Suprapubic skin (tissue), 4 donors: ENCODE results near the gene SLC25A2. TPM values are rescaled to one million over a fixed set of nuclear protein-coding genes. Genes with fewer than 3 reads are reported as not detected.

Experiments used
- DNase-seq, 2 donors: peaks; one replicate each; pipeline ENCODE4 v3.0.0-alpha.2; 2019; ENCODE audit warnings: low spot score in 2 of 2
- H3K27ac ChIP-seq: fragments of 200-600 bp; sonication (generic); one replicate; pipeline ENCODE4 v1.5.1; 2019
- H3K27me3 ChIP-seq: fragments of 200-600 bp; sonication (generic); one replicate; pipeline ENCODE4 v1.5.1; 2019
- H3K36me3 ChIP-seq: fragments of 200-600 bp; sonication (generic); one replicate; pipeline ENCODE4 v1.5.1; 2019
- H3K4me1 ChIP-seq: fragments of 200-600 bp; sonication (generic); one replicate; pipeline ENCODE4 v1.5.1; 2019
- H3K4me3 ChIP-seq: fragments of 200-600 bp; sonication (generic); one replicate; pipeline ENCODE4 v1.5.1; 2019; ENCODE audit warnings: mild to moderate bottlenecking
- H3K9me3 ChIP-seq: fragments of 200-600 bp; sonication (generic); one replicate; pipeline ENCODE4 v1.5.1; 2019
- CTCF ChIP-seq, 2 donors: fragments of 200-600 bp in 1 of 2; fragments of 450-650 bp in 1 of 2; sonication (generic) in 1 of 2; IDR thresholded peaks; one replicate each; pipeline ENCODE4 v1.5.1; 2016 to 2019; ENCODE audit warnings: antibody characterized with exemption in 2 of 2, mild to moderate bottlenecking in 1 of 2, moderate library complexity in 1 of 2
- EP300 ChIP-seq: sonication (generic); formaldehyde crosslinking; IDR thresholded peaks from one replicate; pipeline ENCODE4 v1.6.1; 2017; ENCODE audit warnings: antibody characterized with exemption
- POLR2A ChIP-seq, 2 donors: fragments of 450-650 bp; IDR thresholded peaks; one replicate each; pipeline ENCODE4 v1.6.1; 2017; ENCODE audit warnings: antibody characterized with exemption in 2 of 2, mild to moderate bottlenecking in 2 of 2, moderate library complexity in 2 of 2
- POLR2AphosphoS5 ChIP-seq, 3 donors: sonication (generic); formaldehyde crosslinking; IDR thresholded peaks; one replicate each; pipeline ENCODE4 v1.6.1; 2017; ENCODE audit warnings: antibody characterized with exemption in 3 of 3
- WGBS: methylation state at CpG from one replicate; pipeline ENCODE4 v1.1.5; 2018; 5-methylcytosine and 5-hydroxymethylcytosine counted together
- total RNA-seq, 4 donors: library from RNA; depleted of rRNA; stranded (reverse); fragments of >200 nt; gene quantifications; one replicate each; pipeline ENCODE4 v1.1.0, GENCODE V29; 2016

Gene SLC25A2
- total RNA-seq, 4 donors from 2014 or later, result 0.57 to 4.5 (median 0.99) TPM

GRCh38 chr5:141272906-141273305, 30.9 kb downstream of the SLC25A2 start:
- peaks cover 75% of the 10 kb centered on the region for H3K9me3 ChIP-seq
- 51% methylated on average over 3 of the region's 3 CpGs for WGBS
- no peaks in the 10 kb centered on the region for H3K4me1 ChIP-seq
- no peak overlapping the region for H3K27ac ChIP-seq
- H3K27me3 ChIP-seq, result no peaks in the 10 kb centered on the region
- peaks cover 4% of the 10 kb centered on the region for H3K36me3 ChIP-seq
- no peak overlapping the region for H3K4me3 ChIP-seq
- DNase-seq, result no peak
- TF ChIP-seq CTCF (IDR thresholded peaks at IDR 0.05) (no peak), POLR2AphosphoS5 (IDR thresholded peaks at IDR 0.05) (no peak), EP300 (no peak), POLR2A (IDR thresholded peaks at IDR 0.05) (no peak)

- no peak for DNase-seq
- Histone ChIP-seq H3K9me3 (peaks cover 90% of the 10 kb centered on the region), H3K27ac (no peak overlapping the region), H3K36me3 (peaks cover 4% of the 10 kb centered on the region), H3K27me3 (no peaks in the 10 kb centered on the region), H3K4me1 (no peaks in the 10 kb centered on the region), H3K4me3 (no peak overlapping the region)
- no peak for TF ChIP-seq EP300
- TF ChIP-seq POLR2AphosphoS5 (IDR thresholded peaks at IDR 0.05), result no peak
- TF ChIP-seq POLR2A (IDR thresholded peaks at IDR 0.05), result no peak
- TF ChIP-seq CTCF (IDR thresholded peaks at IDR 0.05), result no peak
- WGBS, result 92% methylated on average over 4 of the region's 4 CpGs
Measured at GRCh38 chr5:141269195-141269594, 34.7 kb downstream of the SLC25A2 start.

GRCh38 chr5:141261238-141261546, 42.7 kb downstream of the SLC25A2 start:
- DNase-seq, result no peak
- Histone ChIP-seq H3K36me3 (peaks cover 5% of the 10 kb centered on the region), H3K4me3 (no peak overlapping the region), H3K27me3 (no peaks in the 10 kb centered on the region), H3K27ac (no peak overlapping the region), H3K9me3 (peaks cover 97% of the 10 kb centered on the region), H3K4me1 (no peaks in the 10 kb centered on the region)
- TF ChIP-seq POLR2A (IDR thresholded peaks at IDR 0.05) (no peak), EP300 (no peak), CTCF (IDR thresholded peaks at IDR 0.05) (no peak), POLR2AphosphoS5 (IDR thresholded peaks at IDR 0.05) (no peak)
- WGBS, result 71% methylated on average over 1 of the region's 1 CpG

GRCh38 chr5:141260458-141261237, 43.2 kb downstream of the SLC25A2 start:
- DNase-seq, result no peak
- H3K9me3 ChIP-seq, result peaks cover 97% of the 10 kb centered on the region
- H3K36me3 ChIP-seq, result peaks cover 5% of the 10 kb centered on the region
- no peak overlapping the region for H3K27ac ChIP-seq
- WGBS, result 73% methylated on average over 5 of the region's 5 CpGs
- no peak for TF ChIP-seq POLR2A (IDR thresholded peaks at IDR 0.05)
- TF ChIP-seq EP300, result no peak
- TF ChIP-seq POLR2AphosphoS5 (IDR thresholded peaks at IDR 0.05), result no peak
- no peak for TF ChIP-seq CTCF (IDR thresholded peaks at IDR 0.05)
- H3K4me3 ChIP-seq, result no peak overlapping the region
- no peaks in the 10 kb centered on the region for H3K27me3 ChIP-seq
- no peaks in the 10 kb centered on the region for H3K4me1 ChIP-seq

GRCh38 chr5:141258948-141259347, 44.9 kb downstream of the SLC25A2 start:
- H3K9me3 ChIP-seq, result peaks cover 94% of the 10 kb centered on the region
- H3K4me3 ChIP-seq, result no peak overlapping the region
- DNase-seq, result no peak
- H3K36me3 ChIP-seq, result peaks cover 5% of the 10 kb centered on the region
- TF ChIP-seq CTCF (IDR thresholded peaks at IDR 0.05) (no peak), POLR2A (IDR thresholded peaks at IDR 0.05) (no peak), EP300 (no peak), POLR2AphosphoS5 (IDR thresholded peaks at IDR 0.05) (no peak)
- H3K27ac ChIP-seq, result no peak overlapping the region
- H3K27me3 ChIP-seq, result no peaks in the 10 kb centered on the region
- no peaks in the 10 kb centered on the region for H3K4me1 ChIP-seq
